HepG2 (cell line): ENCODE measurements around the gene PDZD2. TPM values are rescaled to one million over a fixed set of nuclear protein-coding genes. Genes with fewer than 3 reads are reported as not detected.

Source experiments
- ATAC-seq: fragments of 200-7000 bp; cut with Tn5 transposase; 3 replicates; pipeline ENCODE4 v1.9.1; 2020; ENCODE audit warnings: mild to moderate bottlenecking, moderate library complexity
- BruUV-seq: library from RNA; stranded (reverse); fragments of 400-500 nt; replicated peaks from 2 replicates; lab custom pipeline; 2021; lab: Mats Ljungman, UMichigan
- CTCF ChIA-PET: fragments of 300-600 bp; formaldehyde crosslinking; extraction: SDS; loops from one replicate; lab custom pipeline; 2021; ENCODE audit warnings: low total read pairs, inconsistent platforms, low intra/inter-chr PET ratio; lab: Yijun Ruan, JAX
- POLR2A ChIA-PET: fragments of 350-600 bp; sonication (Branson Sonifier 250); formaldehyde crosslinking; loops from one replicate; lab custom pipeline; 2020; ENCODE audit warnings: antibody characterized with exemption, inconsistent platforms; lab: Yijun Ruan, JAX
- DNase-seq: peaks from one replicate; pipeline ENCODE4 v3.0.0-alpha.2; 2015; ENCODE audit warnings: low spot score
- FAIRE-seq: peaks from 3 replicates; lab custom pipeline; 2011; peaks lifted over from hg19 to GRCh38; lab: Jason Lieb, UNC
- H2AFZ ChIP-seq: one replicate; pipeline ENCODE4 v1.6.1; 2011; ENCODE audit warnings: low read length, inconsistent platforms
- H3K27ac ChIP-seq: fragments of 300-600 bp; 3 replicates; pipeline ENCODE4 v1.8.0; 2011; ENCODE audit warnings: mixed run types, mild to moderate bottlenecking, mixed read lengths, low read length, inconsistent platforms; ENCODE audit not compliant: insufficient read depth; ENCODE audit errors: extremely low read length
- H3K27me3 ChIP-seq, 2 experiments: fragments of 200-600 bp in 1 of 2; 2 replicates in 1 of 2; 3 replicates in 1 of 2; pipeline versions ENCODE4 v1.6.0 to v1.8.0; 2011; ENCODE audit warnings: low read length in 2 of 2, mild to moderate bottlenecking in 2 of 2, moderate library complexity in 2 of 2, inconsistent platforms in 1 of 2; ENCODE audit not compliant: insufficient read depth in 2 of 2, control insufficient read depth in 1 of 2
- H3K36me3 ChIP-seq, 2 experiments: fragments of 200-600 bp in 1 of 2; replicated peaks in 1 of 2; 2 replicates in 1 of 2; 3 replicates in 1 of 2; pipeline versions ENCODE4 v1.5.1 to v1.8.0; 2011; ENCODE audit warnings: low read length in 2 of 2, inconsistent platforms in 1 of 2; ENCODE audit not compliant: insufficient read depth in 2 of 2, control insufficient read depth in 1 of 2
- H3K4me1 ChIP-seq: 2 replicates; pipeline ENCODE4 v1.5.1; 2012; ENCODE audit warnings: low read length, inconsistent platforms; ENCODE audit not compliant: insufficient read depth
- H3K4me2 ChIP-seq: 2 replicates; pipeline ENCODE4 v1.6.0; 2011; ENCODE audit warnings: low read depth, low read length, inconsistent platforms
- H3K4me3 ChIP-seq, 3 experiments: fragments of 200-600 bp in 1 of 3; sonication (generic), shearing (Covaris generic) in 1 of 3; replicated peaks in 1 of 3; 2 replicates each; pipeline ENCODE4 v1.5.1; 2011 to 2016; ENCODE audit warnings: low read length in 3 of 3, inconsistent platforms in 2 of 3, low read depth in 2 of 3, mild to moderate bottlenecking in 2 of 3, control low read depth in 1 of 3, mixed read lengths in 1 of 3; ENCODE audit not compliant: insufficient read depth in 1 of 3
- H3K79me2 ChIP-seq: one replicate; pipeline ENCODE4 v1.6.1; 2011; ENCODE audit warnings: low read length, inconsistent platforms; ENCODE audit not compliant: insufficient read depth
- H3K9ac ChIP-seq: 2 replicates; pipeline ENCODE4 v1.6.0; 2011; ENCODE audit warnings: mild to moderate bottlenecking, low read depth, low read length, inconsistent platforms; ENCODE audit not compliant: insufficient read depth
- H3K9me3 ChIP-seq: 2 replicates; pipeline ENCODE4 v1.5.1; 2012; ENCODE audit warnings: mild to moderate bottlenecking, low read length
- H4K20me1 ChIP-seq: 2 replicates; pipeline ENCODE4 v1.6.0; 2011; ENCODE audit warnings: inconsistent platforms, mild to moderate bottlenecking, low read length, moderate library complexity; ENCODE audit not compliant: insufficient read depth
- GABPB1 ChIP-seq: IDR thresholded peaks from 2 replicates; pipeline ENCODE4 v1.6.1; 2016; ENCODE audit warnings: mild to moderate bottlenecking, missing genetic modification reagents, moderate library complexity, missing compliant biosample characterization
- ISL2 ChIP-seq: sonication (generic); formaldehyde crosslinking; IDR thresholded peaks from 2 replicates; pipeline ENCODE4 v1.5.0; 2020; ENCODE audit warnings: missing genetic modification reagents
- MZF1 ChIP-seq: sonication (generic); formaldehyde crosslinking; IDR thresholded peaks from 2 replicates; pipeline ENCODE4 v1.8.1; 2023; ENCODE audit warnings: mild to moderate bottlenecking, missing genetic modification reagents, borderline replicate concordance
- POLR2AphosphoS2 ChIP-seq: IDR thresholded peaks from 2 replicates; pipeline ENCODE4 v1.6.1; 2011; ENCODE audit warnings: low read depth, low read length, improper control_type of control experiment
- REPIN1 ChIP-seq: sonication (generic); formaldehyde crosslinking; IDR thresholded peaks from 2 replicates; pipeline ENCODE4 v1.8.0; 2022; ENCODE audit warnings: missing genetic modification reagents, low read depth, mild to moderate bottlenecking, borderline replicate concordance
- ZBTB1 ChIP-seq: sonication (generic); formaldehyde crosslinking; IDR thresholded peaks from 2 replicates; pipeline ENCODE4 v1.4.0; 2020; ENCODE audit warnings: missing genetic modification reagents, borderline replicate concordance
- ZNF225 ChIP-seq: sonication (generic); formaldehyde crosslinking; IDR thresholded peaks from 2 replicates; pipeline ENCODE4 v1.4.0; 2020; ENCODE audit warnings: mild to moderate bottlenecking, missing genetic modification reagents
- ZNF703 ChIP-seq: sonication (generic); formaldehyde crosslinking; IDR thresholded peaks from 2 replicates; pipeline ENCODE4 v1.5.1; 2020; ENCODE audit warnings: missing genetic modification reagents, mild to moderate bottlenecking, moderate library complexity, borderline replicate concordance
- ZNF749 ChIP-seq: sonication (generic); formaldehyde crosslinking; IDR thresholded peaks from 2 replicates; pipeline ENCODE4 v1.8.0; 2022; ENCODE audit warnings: mild to moderate bottlenecking, missing genetic modification reagents, moderate library complexity, borderline replicate concordance
- WGBS: methylation state at CpG from one replicate; pipeline ENCODE4 v1.1.6; 2017; ENCODE audit warnings: low lambda C conversion rate; 5-methylcytosine and 5-hydroxymethylcytosine counted together
- in situ Hi-C: cut with HindIII; loops from 2 replicates; pipeline ENCODE4 v1.10.0; 2017; ENCODE audit warnings: low pct_unique_long_range_greater_than_20kb; ENCODE audit not compliant: extremely low pct_ligation_motif_present
- intact Hi-C: fragments of 100-400 bp; cut with micrococcal nuclease; formaldehyde crosslinking; loops from one replicate; pipeline ENCODE4 v1.10.0; 2022; ENCODE audit not compliant: unreplicated experiment
- polyA plus RNA-seq, 8 experiments: library from polyadenylated mRNA; depleted of rRNA in 3 of 8; stranded (reverse) in 7 of 8; unstranded in 1 of 8; fragments of >200 nt; fragmentation: Illumina TruSeq in 4 of 8; extraction: Trizol in 4 of 8; gene quantifications; 2 replicates each; pipeline versions ENCODE4 v1.2.1 to v1.2.3, GENCODE V29; 2011 to 2016; ENCODE audit warnings: low read depth in 4 of 8, missing spikeins in 1 of 8, mixed read lengths in 1 of 8; ENCODE audit not compliant: insufficient read depth in 1 of 8
- total RNA-seq, 5 experiments: library from RNA; depleted of rRNA; stranded (reverse); fragments of >200 nt; fragmentation: Illumina TruSeq; extraction: Trizol; gene quantifications; 2 replicates each; pipeline ENCODE4 v1.2.3, GENCODE V29; 2016; ENCODE audit warnings: low read depth in 1 of 5
- TF ChIP-seq, protein P1 (sequence below): sonication (generic); formaldehyde crosslinking; IDR thresholded peaks from 2 replicates; pipeline ENCODE4 v1.4.0; 2020; ENCODE audit warnings: mild to moderate bottlenecking, low read depth, missing genetic modification reagents
- TF ChIP-seq, protein P2 (sequence below): sonication (generic); formaldehyde crosslinking; IDR thresholded peaks from 2 replicates; pipeline ENCODE4 v1.5.0; 2020; ENCODE audit warnings: missing genetic modification reagents
- TF ChIP-seq, protein P3 (sequence below): sonication (generic); formaldehyde crosslinking; IDR thresholded peaks from 2 replicates; pipeline ENCODE4 v1.4.0; 2020; ENCODE audit warnings: missing genetic modification reagents, borderline replicate concordance
- TF ChIP-seq, protein P4 (sequence below): sonication (generic); formaldehyde crosslinking; conservative IDR thresholded peaks from 2 replicates; pipeline ENCODE4 v1.8.0; 2022; ENCODE audit warnings: low read depth, missing genetic modification reagents

Gene PDZD2
- total and polyA plus RNA-seq, 2 of the 13 experiments (the other 11 are each of a cell fraction or from before 2014, with no cell fraction given) = 0.04 TPM; not detected in 1

DNA sequence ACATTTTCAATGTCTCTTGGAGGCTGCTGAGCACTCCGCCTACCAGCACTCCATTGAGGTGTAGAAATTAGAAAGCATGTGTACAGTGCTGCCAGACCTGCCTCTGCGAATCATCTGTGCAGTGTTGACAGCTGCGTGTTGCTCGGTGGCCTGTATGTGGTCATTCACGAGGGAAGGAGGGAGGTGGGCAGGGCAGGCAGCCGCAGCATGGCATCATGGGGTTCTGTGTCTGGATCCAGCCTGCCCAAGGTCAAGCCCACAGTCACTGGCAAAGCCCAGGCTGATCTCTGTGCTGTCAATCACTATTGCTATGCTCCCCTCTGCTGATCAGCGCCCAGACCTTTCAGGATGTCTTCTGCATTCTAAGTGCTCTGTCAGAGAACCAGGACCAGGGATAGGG, 8.0 kb upstream of the PDZD2 start:
- BruUV-seq = no TSS peak
- POLR2A ChIA-PET = no interaction called here
- in situ Hi-C loops (no loop called here), intact Hi-C loops (no loop called here)
- H3K4me3 ChIP-seq = no peak overlapping the region
- no peaks in the 10 kb centered on the region for H3K4me1 ChIP-seq
- H3K4me2 ChIP-seq = no peak overlapping the region
- ATAC-seq = no peak
- H3K9me3 ChIP-seq = no peaks in the 10 kb centered on the region
- TF ChIP-seq ZNF225 (CRISPR knock-in tag) (no peak), ZBTB1 (no peak), ZNF703 (no peak), ZNF749 (no peak), POLR2AphosphoS2 (no peak), MZF1 (CRISPR knock-in tag) (no peak), REPIN1 (CRISPR knock-in tag) (no peak), GABPB1 (CRISPR knock-in tag) (no peak), ISL2 (CRISPR knock-in tag) (no peak)
- TF ChIP-seq, protein P1, sequence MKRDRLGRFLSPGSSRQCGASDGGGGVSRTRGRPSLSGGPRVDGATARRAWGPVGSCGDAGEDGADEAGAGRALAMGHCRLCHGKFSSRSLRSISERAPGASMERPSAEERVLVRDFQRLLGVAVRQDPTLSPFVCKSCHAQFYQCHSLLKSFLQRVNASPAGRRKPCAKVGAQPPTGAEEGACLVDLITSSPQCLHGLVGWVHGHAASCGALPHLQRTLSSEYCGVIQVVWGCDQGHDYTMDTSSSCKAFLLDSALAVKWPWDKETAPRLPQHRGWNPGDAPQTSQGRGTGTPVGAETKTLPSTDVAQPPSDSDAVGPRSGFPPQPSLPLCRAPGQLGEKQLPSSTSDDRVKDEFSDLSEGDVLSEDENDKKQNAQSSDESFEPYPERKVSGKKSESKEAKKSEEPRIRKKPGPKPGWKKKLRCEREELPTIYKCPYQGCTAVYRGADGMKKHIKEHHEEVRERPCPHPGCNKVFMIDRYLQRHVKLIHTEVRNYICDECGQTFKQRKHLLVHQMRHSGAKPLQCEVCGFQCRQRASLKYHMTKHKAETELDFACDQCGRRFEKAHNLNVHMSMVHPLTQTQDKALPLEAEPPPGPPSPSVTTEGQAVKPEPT (CRISPR knock-in tag) = no peak
- TF ChIP-seq, protein P2, sequence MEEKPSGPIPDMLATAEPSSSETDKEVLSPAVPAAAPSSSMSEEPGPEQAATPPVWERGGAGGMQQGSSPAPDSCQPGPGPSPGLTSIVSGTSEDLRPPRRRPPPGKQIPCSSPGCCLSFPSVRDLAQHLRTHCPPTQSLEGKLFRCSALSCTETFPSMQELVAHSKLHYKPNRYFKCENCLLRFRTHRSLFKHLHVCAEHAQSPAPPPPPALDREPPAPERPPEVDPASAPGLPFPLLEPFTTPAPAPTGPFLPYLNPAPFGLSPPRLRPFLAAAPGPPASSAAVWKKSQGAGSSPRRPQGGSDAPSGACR (CRISPR knock-in tag) = no peak
- TF ChIP-seq, protein P3, sequence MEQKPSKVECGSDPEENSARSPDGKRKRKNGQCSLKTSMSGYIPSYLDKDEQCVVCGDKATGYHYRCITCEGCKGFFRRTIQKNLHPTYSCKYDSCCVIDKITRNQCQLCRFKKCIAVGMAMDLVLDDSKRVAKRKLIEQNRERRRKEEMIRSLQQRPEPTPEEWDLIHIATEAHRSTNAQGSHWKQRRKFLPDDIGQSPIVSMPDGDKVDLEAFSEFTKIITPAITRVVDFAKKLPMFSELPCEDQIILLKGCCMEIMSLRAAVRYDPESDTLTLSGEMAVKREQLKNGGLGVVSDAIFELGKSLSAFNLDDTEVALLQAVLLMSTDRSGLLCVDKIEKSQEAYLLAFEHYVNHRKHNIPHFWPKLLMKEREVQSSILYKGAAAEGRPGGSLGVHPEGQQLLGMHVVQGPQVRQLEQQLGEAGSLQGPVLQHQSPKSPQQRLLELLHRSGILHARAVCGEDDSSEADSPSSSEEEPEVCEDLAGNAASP = no peak
- TF ChIP-seq, protein P4, sequence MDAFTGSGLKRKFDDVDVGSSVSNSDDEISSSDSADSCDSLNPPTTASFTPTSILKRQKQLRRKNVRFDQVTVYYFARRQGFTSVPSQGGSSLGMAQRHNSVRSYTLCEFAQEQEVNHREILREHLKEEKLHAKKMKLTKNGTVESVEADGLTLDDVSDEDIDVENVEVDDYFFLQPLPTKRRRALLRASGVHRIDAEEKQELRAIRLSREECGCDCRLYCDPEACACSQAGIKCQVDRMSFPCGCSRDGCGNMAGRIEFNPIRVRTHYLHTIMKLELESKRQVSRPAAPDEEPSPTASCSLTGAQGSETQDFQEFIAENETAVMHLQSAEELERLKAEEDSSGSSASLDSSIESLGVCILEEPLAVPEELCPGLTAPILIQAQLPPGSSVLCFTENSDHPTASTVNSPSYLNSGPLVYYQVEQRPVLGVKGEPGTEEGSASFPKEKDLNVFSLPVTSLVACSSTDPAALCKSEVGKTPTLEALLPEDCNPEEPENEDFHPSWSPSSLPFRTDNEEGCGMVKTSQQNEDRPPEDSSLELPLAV (CRISPR knock-in tag) = no peak
- CTCF ChIA-PET = no interaction called here
- no peaks in the 10 kb centered on the region for H3K36me3 ChIP-seq
- no peak for DNase-seq
- no peak overlapping the region for H2AFZ ChIP-seq
- H3K27me3 ChIP-seq = peaks cover 0 to 3% of the 10 kb centered on the region in 2 experiments; a peak in 2 of 5 replicates
- H3K9ac ChIP-seq = no peak overlapping the region
- H3K79me2 ChIP-seq = no peaks in the 10 kb centered on the region
- H4K20me1 ChIP-seq = no peaks in the 10 kb centered on the region
- WGBS = 0% methylated on average over 1 of the region's 7 CpGs
- H3K27ac ChIP-seq = no peak overlapping the region
- no peak for FAIRE-seq
